Middle frontal gyrus (tissue), 1 donor: ENCODE data around the gene NTM.

Experiments
- DNase-seq: peaks from one replicate; pipeline ENCODE4 v3.0.0-alpha.2; 2015; ENCODE audit warnings: low spot score; ENCODE audit errors: extremely low spot score

The NTM gene

DNA sequence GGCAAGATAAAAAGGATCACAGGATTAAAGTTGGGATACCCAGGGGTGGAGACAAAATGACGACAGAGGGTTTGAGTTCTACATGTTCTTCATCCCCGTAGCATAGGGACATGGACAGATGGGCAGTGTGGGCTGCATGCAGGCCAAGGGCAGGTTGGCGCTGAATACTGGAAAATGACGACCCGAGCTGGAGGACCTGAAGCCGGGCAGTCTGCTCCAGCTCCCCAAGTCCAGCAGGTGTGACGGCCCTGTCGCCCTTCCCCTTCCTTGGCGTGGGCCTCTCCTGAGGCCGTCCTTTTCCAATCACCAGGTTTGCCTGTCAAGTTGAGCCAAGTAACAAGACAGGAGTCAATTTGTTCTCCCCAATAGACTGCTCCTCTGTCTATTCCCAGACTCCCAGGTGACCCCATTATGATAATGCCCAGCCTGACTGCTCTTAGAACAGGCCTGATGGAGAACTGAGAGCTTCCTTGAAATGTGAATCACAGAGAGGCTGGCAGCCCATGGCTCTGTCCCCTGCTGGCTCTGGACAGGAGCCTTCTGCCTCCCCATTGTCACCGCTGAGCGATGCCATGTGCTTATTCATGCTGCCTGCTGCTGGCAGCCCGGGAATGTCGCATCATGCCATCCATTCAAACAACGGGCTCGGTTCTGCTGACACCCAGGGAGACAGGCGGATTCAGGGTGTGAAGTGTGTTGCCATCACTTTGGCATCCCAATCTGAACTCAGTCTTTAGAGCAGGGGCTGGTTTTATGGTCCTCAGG, 392.1 kb downstream of the NTM start:
- no peak for DNase-seq

DNA sequence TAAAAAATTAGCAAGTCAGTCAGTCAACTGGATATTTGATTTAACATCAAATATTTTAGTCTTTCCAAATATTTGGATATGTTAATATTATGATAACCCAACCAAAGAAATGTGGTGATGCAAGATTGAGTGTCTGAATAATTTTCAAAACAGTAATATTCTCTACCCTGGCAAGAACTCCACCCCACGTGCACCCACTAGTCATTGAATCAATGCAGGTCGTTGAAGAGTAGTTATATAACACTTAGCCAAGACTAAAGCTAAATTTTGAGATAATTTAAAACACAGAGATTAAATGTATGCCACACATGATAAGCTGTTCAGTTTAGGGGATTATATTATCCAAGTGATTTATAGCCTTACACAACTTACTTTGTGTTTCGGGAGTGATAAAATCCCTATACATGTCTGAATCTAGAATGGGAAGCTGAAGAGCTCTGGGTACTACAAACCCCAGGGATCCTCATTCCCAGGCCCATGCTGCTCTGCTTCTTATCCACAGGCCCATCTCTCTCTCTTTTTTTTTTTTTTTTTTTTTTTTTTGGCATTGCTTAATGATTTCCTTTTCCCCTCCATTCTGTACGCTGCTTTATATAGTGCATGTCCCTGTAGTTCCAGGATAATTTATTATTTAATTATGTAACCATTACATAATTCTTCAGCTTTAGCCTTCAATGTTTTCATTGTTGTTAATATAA, 392.9 kb downstream of the NTM start:
- DNase-seq = no peak

DNA sequence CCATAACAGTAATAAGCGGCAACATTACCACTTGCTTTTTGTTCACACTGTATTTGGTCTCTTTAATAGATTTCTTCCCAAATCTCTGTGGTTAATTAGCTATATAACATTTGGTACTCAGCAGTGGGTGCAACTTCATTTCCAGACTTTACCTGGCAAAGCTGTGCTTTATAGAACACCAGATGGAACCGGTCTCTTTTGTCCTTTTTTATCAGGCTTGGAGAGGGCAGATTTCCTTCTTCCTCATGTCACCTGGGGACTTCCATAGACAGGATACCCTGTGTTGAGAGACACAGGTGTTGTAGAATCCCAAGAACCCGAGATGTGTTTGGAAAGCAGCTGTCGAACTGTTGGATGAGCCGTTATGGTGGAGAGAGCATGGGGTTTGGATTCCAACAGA, 393.7 kb downstream of the NTM start:
- no peak for DNase-seq

DNA sequence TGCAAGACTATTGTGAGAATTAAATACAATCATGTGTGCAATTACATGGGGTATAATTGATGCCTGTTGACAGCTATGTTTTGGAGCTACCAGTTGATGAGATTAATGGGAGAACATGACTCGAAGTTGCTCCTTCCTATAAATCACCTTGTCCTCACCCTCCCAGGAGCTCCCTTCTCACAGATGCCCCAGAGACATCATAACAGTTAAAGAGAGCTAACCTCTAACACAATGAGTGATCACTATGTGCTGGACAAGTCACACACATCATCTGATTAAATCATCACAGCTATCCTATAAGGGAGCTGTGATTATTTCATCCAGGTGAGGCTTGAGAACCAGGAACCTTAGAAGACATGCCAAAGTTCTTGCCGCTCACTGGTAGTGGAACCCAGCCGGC, 394.2 kb downstream of the NTM start:
- no peak for DNase-seq

DNA sequence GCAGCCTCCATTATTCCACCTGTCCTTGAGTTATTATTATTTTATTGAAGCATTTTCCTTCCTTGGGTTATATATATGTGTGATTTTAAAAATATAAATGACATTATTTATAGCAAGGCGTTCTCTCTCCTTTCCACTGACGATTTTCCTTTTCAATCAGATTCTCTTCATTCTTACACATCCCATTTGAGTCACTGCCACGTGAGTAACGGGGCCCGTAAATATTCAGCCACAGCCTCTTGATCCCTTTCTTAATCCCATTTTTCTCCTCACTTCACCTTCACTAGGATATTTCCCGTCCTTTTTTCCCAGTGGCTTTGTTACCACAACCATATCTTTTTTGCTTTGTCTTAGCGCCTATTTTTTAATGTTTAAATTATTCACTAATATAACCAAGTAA, 396.2 kb downstream of the NTM start:
- no peak for DNase-seq

DNA sequence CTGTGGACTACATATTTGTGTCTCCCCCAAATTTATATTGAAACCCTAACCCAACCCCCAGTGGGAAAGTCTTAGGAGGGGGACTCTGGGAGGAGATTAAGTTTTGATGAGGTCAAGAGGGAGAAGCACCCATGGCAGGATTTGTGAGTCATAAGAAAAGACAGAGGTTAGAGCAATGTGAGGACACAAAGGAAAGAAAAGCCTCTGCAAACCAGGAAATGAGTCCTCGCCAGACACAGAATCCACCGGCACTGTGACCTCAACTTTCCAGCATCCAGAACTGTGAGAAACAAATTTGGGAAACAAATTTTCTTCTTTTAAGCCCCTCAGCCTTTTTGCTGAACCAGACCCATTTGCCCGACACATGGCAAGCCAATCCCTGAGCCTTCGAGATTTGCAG, 397.0 kb downstream of the NTM start:
- no peak for DNase-seq

DNA sequence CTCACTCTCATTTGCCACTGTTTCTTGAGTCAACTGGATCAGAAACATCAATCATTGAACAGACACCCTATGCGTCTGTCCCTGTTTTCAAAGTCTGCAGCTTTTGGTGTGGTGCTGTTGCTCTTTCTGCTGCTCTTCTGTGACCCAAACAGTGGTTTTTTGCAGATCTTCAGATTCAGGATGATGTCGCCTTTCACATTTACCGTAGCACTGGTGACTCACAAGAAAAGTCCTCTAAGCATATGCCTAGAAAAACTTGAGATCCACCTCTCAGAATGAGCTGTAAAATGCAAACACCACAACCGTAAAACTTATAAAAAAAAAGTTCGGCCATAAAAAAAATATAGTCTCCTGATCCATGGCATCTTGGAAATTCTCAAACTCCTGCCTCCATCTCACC, 400.4 kb downstream of the NTM start:
- DNase-seq = no peak

DNA sequence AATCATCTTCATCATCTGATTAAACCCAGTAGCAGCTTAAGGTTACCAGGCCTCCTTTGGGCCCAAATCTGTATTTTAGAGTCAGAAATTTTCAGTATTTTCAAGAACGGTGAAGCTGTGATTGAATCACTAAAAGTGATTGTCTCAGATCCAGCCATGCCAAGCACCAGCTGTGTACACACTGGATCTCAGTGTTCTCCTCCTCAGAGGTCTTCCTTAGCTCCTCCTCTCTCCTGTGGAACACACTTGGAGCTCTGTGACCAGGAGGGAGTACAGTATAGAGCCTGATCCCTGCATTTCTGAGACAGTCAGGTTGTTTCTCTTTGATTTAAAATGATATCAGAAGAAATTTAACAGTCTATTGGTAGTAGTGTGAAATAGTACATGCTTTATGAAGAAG, 401.1 kb downstream of the NTM start:
- DNase-seq = no peak

DNA sequence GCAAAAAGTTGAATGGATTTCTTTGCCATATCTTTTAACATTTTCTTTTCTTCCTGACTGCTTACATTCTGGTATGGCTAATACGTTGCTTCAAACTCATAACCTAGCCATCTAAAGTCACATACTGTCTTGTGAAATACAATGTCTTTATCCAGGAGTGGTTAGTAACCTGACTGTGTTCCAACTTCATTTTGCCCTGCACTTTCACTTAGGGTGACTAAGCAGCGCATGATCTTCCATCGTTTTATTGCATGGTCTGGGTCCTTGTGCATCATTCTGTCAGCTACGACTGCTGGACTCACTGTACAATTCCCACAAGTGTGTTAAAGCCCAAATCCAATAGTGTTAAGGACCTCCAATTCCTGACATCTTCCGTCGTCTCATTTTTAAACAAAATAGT, 403.2 kb downstream of the NTM start:
- no peak for DNase-seq

DNA sequence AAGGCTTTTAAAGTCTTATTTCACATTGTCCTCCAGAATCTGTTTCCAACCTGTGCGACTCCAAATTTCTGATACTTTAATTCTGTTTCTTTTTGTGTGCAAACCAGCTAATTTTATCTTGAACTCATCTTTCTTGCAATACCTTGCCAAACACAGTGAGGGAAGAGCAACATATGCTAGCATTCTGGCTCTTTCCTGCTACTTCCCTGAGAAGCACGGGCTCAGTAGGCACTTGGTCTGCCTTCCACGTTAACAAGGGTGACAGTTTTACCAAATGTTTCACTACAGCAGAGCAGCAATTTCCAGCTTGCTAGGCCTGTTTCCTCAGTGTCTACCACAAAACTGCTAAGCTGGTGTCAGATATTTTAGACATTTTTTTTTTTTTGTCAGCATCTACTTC, 405.8 kb downstream of the NTM start:
- DNase-seq = peak; percentile 17

DNA sequence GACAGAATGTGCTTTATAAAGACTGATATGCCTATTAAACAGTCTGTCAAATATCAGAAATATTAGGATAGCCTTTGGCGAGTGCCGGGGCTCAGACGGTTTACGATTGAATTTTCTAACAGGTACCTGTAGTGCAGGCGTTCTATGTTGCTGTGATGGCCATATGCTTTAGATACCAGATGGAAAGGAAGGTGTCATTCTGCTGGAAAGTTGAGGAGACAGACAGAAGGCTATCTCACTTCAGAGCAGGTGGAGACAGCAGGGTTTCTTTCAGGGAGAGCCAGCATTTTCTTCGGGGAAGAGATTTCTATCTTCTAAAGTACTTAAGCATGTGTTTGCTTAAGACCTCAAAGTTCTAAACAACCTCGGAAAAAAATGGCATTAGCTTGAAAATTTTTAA, 415.4 kb downstream of the NTM start:
- DNase-seq = no peak

DNA sequence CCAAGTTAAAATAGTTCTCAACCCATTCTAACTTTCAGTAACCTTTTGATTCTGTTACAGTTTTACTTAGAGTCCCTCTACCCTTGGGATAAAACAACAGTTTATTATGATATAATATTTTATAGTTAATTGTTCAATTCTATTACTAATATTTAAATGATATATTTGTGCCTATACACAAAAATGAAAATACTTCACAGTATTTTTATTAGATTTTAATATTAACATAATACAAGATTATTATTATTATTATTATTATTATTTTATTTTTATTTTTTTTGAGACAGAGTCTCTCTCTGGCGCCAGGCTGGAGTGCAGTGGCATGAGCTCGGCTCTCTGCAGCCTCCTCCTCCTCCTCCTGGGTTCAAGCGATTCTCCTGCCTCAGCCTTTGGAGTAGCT, 416.7 kb downstream of the NTM start:
- no peak for DNase-seq

DNA sequence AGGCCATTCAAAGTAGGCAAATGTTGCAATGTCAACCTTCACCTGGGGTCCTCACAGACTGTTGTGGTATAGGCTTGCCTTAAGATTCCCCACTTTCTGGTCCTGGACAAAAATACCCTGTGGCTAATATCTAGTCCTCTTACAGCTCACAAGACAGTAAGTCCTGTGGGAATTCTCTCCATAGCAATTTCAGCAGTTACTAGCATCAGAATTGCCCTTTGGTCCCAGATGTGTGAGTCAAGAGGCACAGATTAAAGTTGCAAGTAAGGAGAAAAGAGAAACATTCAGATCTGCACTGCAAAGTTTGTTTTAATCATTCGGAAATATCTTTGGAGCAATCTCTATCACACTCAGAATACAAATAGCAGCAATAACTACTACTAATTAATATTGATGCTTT, 420.2 kb downstream of the NTM start:
- no peak for DNase-seq

DNA sequence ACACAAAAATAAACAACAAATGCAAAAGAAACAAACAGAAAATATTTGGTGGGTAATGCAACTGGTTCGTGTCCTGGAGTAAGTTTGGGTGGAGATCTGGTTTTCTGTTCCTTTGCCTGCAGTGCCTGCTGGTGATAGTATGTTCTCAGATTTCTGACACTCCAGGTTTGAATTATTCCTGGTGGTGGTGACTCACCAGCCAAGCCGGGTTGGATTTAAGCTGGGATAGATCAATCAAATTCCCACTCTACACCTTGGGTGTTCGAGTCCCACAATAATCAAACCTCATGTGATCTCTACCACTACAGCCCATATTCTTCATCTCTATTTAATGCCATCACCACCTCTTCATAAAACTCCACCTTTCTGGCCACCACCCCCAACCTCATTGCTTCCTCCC, 421.8 kb downstream of the NTM start:
- DNase-seq = no peak

DNA sequence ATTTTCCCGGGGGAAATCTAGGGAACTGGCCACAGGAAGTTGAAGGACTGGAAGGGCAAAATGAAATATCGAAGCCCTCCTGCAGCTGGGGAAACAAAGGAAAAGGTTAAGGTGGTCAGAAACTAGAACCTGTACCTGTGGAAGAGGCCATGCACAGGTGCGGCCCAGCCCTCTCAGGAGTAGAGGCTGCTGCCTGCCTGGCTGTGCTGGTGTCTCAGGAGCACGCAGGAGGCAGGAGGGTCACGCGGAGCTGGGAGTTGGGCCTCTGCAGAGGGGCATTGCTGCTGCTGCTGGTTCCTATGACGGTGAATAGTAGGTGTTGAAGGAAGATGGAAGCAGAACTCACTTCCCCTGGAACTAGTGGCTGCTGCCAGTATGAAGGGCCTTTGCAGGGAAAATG, 425.7 kb downstream of the NTM start:
- no peak for DNase-seq

DNA sequence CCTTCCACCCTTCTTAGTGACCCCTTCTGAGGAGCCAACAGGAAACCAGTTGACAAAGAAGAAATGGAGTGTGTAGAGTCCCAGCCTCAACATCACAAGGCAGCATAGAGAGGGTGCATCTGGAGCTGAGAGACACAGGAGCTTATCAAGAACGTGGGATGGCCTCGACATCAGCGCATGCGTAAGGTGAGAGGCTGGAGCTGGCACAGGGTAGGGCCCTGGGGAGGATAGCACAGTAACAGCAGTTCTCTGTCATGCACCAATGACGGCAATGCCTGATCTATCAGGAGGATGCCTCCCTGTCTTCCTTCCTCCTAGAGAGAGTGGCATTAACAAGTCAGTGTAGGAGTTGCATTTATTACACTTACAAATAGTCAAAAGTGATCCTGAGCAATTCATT, 426.1 kb downstream of the NTM start:
- DNase-seq = no peak

DNA sequence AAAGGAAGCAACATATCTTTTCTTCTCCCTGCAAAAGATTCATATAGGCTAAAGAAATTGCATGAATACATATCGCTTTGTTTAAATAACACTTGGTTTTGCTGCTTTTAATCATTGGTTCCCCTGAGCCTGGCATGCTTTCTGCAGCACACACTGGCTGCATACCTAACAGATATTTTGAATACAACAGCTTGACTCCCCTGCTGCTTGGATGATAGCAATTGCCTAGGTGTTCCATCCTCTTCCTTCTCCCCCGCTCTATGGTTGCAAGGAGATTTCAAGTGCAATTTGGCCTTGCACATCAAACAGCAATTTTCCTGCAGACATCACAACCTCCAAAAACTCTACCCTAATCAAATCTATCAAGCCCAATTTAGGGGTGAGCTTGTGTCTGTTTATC, 430.0 kb downstream of the NTM start:
- DNase-seq = no peak

DNA sequence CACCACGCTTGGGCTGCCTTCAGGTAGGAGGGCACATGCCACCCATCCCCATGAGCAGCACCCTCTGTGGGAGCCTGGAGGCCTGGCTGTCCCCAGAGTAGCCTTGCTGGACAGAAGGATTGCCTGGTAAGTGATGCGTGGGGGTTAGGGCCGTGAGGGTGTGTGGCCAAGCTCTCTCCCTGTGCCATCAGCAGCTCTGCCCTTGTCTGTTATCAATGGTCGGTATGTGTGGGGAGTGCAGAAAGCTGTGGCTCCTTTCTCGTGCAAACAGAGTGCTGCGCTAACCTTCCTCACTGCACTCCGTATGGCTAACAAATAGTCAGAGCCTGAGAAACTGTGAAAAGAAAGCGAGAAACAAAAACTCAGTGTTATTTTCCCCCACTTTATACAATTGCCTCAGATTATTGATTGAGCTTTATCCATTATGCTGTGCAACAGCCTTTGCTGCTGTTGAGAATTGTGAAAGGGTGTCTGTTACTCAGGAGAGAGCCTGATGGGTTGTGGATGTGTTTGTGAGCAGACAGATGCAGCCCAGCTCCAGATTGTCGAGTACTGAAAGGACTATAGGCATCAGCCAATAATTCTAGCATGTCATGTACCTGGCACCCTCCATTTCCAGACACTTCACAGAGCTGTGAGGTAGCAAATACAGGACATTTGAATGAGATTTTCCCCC, 432.2 kb downstream of the NTM start:
- no peak for DNase-seq

DNA sequence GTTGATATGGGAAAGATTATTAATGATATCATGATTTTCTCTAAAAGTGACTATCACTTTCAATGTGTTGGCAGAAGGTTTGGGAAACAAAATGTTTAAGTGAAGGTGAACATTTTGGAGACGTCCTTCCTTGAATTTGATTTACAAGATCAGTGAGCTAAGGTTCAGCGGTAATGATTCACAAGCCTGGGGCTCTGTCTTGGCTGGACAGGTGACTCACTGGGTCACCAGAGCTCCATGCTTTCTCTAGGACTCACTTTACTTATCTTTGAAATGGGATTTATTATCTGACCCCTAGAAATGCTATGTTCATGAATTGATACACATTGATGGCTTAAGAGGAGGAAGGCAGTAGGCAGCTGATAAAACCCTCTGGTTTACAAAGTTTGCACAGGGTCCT, 437.5 kb downstream of the NTM start:
- DNase-seq = no peak

DNA sequence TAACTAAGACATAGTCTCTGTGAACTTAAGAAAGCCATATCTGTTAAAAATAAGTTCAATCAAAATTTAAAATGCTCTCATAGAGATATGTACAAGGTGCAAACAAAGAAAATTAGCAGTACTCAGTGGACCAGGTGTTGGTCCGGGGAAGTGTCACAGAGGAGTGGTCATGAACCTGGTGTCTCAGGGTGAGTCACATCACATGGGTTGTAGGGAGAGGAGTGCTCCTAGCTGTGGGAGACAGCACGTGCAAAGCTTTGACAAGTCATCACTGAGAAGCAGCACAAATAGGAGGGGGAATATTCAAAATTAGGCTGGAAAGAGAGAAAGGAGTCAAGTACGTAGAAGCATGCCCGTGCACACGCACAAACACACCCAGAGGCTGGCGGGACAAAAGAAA, 438.1 kb downstream of the NTM start:
- DNase-seq = no peak

DNA sequence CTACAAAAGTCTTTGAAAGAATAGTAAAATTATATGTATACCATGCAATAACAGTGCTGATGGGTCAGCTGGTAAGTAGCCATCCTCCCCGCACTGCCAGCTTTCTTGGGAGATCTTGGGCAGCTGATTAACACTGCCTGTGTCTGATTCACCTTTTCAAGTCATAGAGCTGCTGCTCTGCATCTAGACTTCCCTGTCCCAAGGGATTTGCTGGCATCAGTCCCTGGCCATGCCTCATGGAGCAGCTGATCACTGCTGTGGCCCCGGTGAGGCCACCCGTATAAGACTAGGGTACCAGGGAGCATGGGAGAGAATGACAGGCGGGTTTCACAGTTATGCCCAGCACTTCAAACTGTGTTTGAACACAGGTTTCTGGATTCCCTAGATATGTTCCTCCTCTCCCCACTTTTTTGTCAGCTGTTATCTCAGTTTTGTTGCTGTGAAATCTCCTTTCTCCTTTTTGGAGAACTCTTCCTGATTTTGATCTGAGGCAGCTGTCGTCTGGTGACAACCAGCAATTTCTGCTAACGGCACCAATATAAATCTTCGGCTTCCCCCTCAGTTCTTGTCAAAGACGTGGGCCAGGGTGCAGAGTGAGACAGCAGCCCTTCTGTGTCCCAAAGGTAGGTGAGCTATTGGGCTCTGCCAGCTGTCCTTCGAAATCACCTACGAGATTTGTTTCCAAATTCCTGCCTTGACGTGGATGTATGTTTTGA, 438.9 kb downstream of the NTM start:
- DNase-seq = no peak

DNA sequence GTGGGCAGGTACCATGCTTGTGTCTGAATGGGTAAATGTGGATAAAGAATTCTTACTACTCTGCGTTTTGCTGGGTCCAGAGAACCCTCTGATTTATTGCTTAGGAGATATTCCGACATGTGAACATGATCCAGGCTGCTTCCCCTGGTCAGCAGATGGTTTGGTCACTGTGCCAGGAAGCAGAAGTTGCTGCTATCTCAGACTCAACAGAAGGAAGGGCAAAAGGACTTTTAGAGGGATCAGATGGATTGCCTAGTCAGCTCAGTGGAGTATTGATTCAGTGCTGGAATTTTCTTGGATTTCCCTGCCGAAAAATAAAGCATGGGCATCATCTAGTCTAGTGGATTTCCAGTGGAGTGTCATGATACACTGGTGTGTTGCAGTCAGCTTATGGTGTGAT, 440.1 kb downstream of the NTM start:
- DNase-seq = no peak
